H9 (cell line): Measurements from ENCODE around the gene DND1. TPM values are rescaled to one million over a fixed set of nuclear protein-coding genes. Genes with fewer than 3 reads are reported as not detected.

ENCODE experiments used
- DNase-seq: peaks from one replicate; pipeline ENCODE4 v3.0.0-alpha.2; 2017
- H2AFZ ChIP-seq: one replicate; pipeline ENCODE4 v1.6.1; 2013; ENCODE audit warnings: mild to moderate bottlenecking, low read length, control low read depth, moderate library complexity
- H2AK5ac ChIP-seq: 2 replicates; pipeline ENCODE4 v1.6.1; 2013; ENCODE audit warnings: low read length, control low read depth, mixed read lengths; ENCODE audit not compliant: insufficient read length
- H2BK120ac ChIP-seq: one replicate; pipeline ENCODE4 v1.6.1; 2013; ENCODE audit warnings: low read depth, mild to moderate bottlenecking, low read length, control low read depth, inconsistent platforms; ENCODE audit not compliant: poor library complexity, severe bottlenecking
- H2BK12ac ChIP-seq: 2 replicates; pipeline ENCODE4 v1.6.1; 2013; ENCODE audit warnings: low read length, control low read depth, mixed read lengths, low read depth; ENCODE audit not compliant: insufficient read length
- H2BK15ac ChIP-seq: 2 replicates; pipeline ENCODE4 v1.6.1; 2013; ENCODE audit warnings: low read depth, low read length, control low read depth
- H2BK20ac ChIP-seq: one replicate; pipeline ENCODE4 v1.6.1; 2013; ENCODE audit warnings: low read depth, mild to moderate bottlenecking, low read length, control low read depth, inconsistent platforms; ENCODE audit not compliant: poor library complexity, severe bottlenecking
- H2BK5ac ChIP-seq: 2 replicates; pipeline ENCODE4 v1.6.1; 2013; ENCODE audit warnings: low read length, control low read depth, mixed read lengths; ENCODE audit not compliant: insufficient read length
- H3K14ac ChIP-seq: 2 replicates; pipeline ENCODE4 v1.6.1; 2013; ENCODE audit warnings: low read length, control low read depth; ENCODE audit not compliant: insufficient read depth
- H3K18ac ChIP-seq: 2 replicates; pipeline ENCODE4 v1.6.1; 2013; ENCODE audit warnings: low read depth, mild to moderate bottlenecking, mixed read lengths, low read length, control low read depth; ENCODE audit not compliant: insufficient read length
- H3K23ac ChIP-seq: 2 replicates; pipeline ENCODE4 v1.6.1; 2013; ENCODE audit warnings: low read length, control low read depth, mixed read lengths, low read depth; ENCODE audit not compliant: insufficient read length
- H3K23me2 ChIP-seq: 2 replicates; pipeline ENCODE4 v1.6.1; 2013; ENCODE audit warnings: low read depth, mild to moderate bottlenecking, mixed read lengths, low read length, control low read depth; ENCODE audit not compliant: insufficient read length, poor library complexity, severe bottlenecking
- H3K27ac ChIP-seq: 2 replicates; pipeline ENCODE4 v1.5.1; 2013; ENCODE audit warnings: low read length, control low read depth, mixed read lengths, low read depth; ENCODE audit not compliant: insufficient read length
- H3K27me3 ChIP-seq: 2 replicates; pipeline ENCODE4 v1.6.1; 2013; ENCODE audit warnings: low read length, control low read depth, inconsistent platforms; ENCODE audit not compliant: insufficient read depth
- H3K4ac ChIP-seq: 2 replicates; pipeline ENCODE4 v1.6.1; 2013; ENCODE audit warnings: low read depth, mild to moderate bottlenecking, control low read depth, inconsistent platforms, low read length, moderate library complexity
- H3K4me1 ChIP-seq: 2 replicates; pipeline ENCODE4 v1.6.1; 2013; ENCODE audit warnings: low read length, control low read depth, inconsistent platforms; ENCODE audit not compliant: insufficient read depth
- H3K4me2 ChIP-seq: 2 replicates; pipeline ENCODE4 v1.6.1; 2013; ENCODE audit warnings: low read length, control low read depth, mixed read lengths; ENCODE audit not compliant: insufficient read length, insufficient read depth
- H3K56ac ChIP-seq: 2 replicates; pipeline ENCODE4 v1.6.1; 2013; ENCODE audit warnings: low read depth, mild to moderate bottlenecking, mixed read lengths, low read length, control low read depth; ENCODE audit not compliant: insufficient read length
- H3K79me1 ChIP-seq: 2 replicates; pipeline ENCODE4 v1.6.1; 2013; ENCODE audit warnings: low read depth, mild to moderate bottlenecking, moderate library complexity, low read length, control low read depth, inconsistent platforms; ENCODE audit not compliant: insufficient read depth, poor library complexity, severe bottlenecking
- H3K79me2 ChIP-seq: 2 replicates; pipeline ENCODE4 v1.6.1; 2013; ENCODE audit warnings: low read length, control low read depth, inconsistent platforms; ENCODE audit not compliant: insufficient read depth
- H3K9ac ChIP-seq: 2 replicates; pipeline ENCODE4 v1.6.1; 2013; ENCODE audit warnings: low read length, control low read depth, mixed read lengths; ENCODE audit not compliant: insufficient read length; ENCODE audit errors: extremely low read depth
- H3K9me3 ChIP-seq: one replicate; pipeline ENCODE4 v1.6.1; 2013; ENCODE audit warnings: low read depth, low read length, inconsistent platforms; ENCODE audit not compliant: control insufficient read depth
- H3T11ph ChIP-seq: one replicate; pipeline ENCODE4 v1.6.1; 2013; ENCODE audit warnings: mild to moderate bottlenecking, low read length, control low read depth, inconsistent platforms
- H4K20me1 ChIP-seq: one replicate; pipeline ENCODE4 v1.6.1; 2013; ENCODE audit not compliant: control insufficient read depth, insufficient read length, insufficient read depth
- H4K5ac ChIP-seq: 2 replicates; pipeline ENCODE4 v1.6.1; 2013; ENCODE audit warnings: low read depth, mild to moderate bottlenecking, mixed read lengths, low read length, control low read depth; ENCODE audit not compliant: insufficient read length
- H4K8ac ChIP-seq: replicated peaks from 2 replicates; pipeline ENCODE4 v1.6.1; 2013; ENCODE audit warnings: low read length, control low read depth, mixed read lengths, low read depth; ENCODE audit not compliant: insufficient read length
- H4K91ac ChIP-seq: 2 replicates; pipeline ENCODE4 v1.6.1; 2013; ENCODE audit warnings: low read depth, mild to moderate bottlenecking, moderate library complexity, mixed read lengths, low read length, control low read depth; ENCODE audit not compliant: insufficient read length
- H3K27ac Mint-ChIP-seq, 3 experiments: 2 replicates in 2 of 3; 3 replicates in 1 of 3; pipeline ENCODE4 v1.8.0; 2020 to 2021; ENCODE audit warnings: mixed read lengths in 3 of 3, mild to moderate bottlenecking in 1 of 3, moderate library complexity in 1 of 3
- H3K27me3 Mint-ChIP-seq: 2 replicates; pipeline ENCODE4 v1.8.0; 2021; ENCODE audit warnings: low read depth, mild to moderate bottlenecking, moderate library complexity, mixed read lengths
- H3K36me3 Mint-ChIP-seq, 3 experiments: 2 replicates in 2 of 3; 3 replicates in 1 of 3; pipeline ENCODE4 v1.8.0; 2020 to 2021; ENCODE audit warnings: low read depth in 3 of 3, mixed read lengths in 3 of 3; ENCODE audit not compliant: insufficient read depth in 1 of 3
- H3K4me1 Mint-ChIP-seq, 2 experiments: 2 replicates each; pipeline ENCODE4 v1.8.0; 2020; ENCODE audit warnings: mixed read lengths in 2 of 2
- H3K4me3 Mint-ChIP-seq, 2 experiments: 2 replicates in 1 of 2; 3 replicates in 1 of 2; pipeline ENCODE4 v1.8.0; 2020 to 2021; ENCODE audit warnings: mild to moderate bottlenecking in 2 of 2, mixed read lengths in 2 of 2, moderate library complexity in 1 of 2
- H3K9me3 Mint-ChIP-seq, 2 experiments: 2 replicates in 1 of 2; 3 replicates in 1 of 2; pipeline ENCODE4 v1.8.0; 2020; ENCODE audit warnings: mild to moderate bottlenecking in 2 of 2, mixed read lengths in 2 of 2, moderate library complexity in 1 of 2
- CTCF ChIP-seq: fragments of 200-600 bp; sonication (generic); conservative IDR thresholded peaks from 3 replicates; pipeline ENCODE4 v1.8.0; 2021; ENCODE audit warnings: antibody characterized with exemption, mild to moderate bottlenecking
- WGBS: extraction: QIAGEN DNeasy Blood & Tissue Kit; methylation state at CpG from one replicate; pipeline ENCODE4 v1.1.7; 2013; ENCODE audit warnings: missing lambda C conversion rate, low lambda C conversion rate, mixed read lengths; ENCODE audit not compliant: insufficient read length; ENCODE audit errors: extremely low coverage; 5-methylcytosine and 5-hydroxymethylcytosine counted together
- total RNA-seq: library from RNA; stranded (reverse); gene quantifications from 2 replicates; pipeline ENCODE4 v1.2.1, GENCODE V29; 2021

Gene DND1
- total RNA-seq, 1 experiment from 2014 or later: 2.4 TPM

GRCh38 chr5:140713562-140714094 is 40.3 kb upstream of the DND1 start:
- Histone ChIP-seq H2AFZ (no peak overlapping the region), H3K4me2 (no peak overlapping the region), H3K4me1 (no peaks in the 10 kb centered on the region), H2BK120ac (no peak overlapping the region), H3K79me1 (no peaks in the 10 kb centered on the region), H4K5ac (no peak overlapping the region), H3K27me3 (no peaks in the 10 kb centered on the region), H2BK5ac (no peak overlapping the region), H3K23me2 (peaks cover 2% of the 10 kb centered on the region), H3K14ac (no peak overlapping the region), H4K20me1 (no peaks in the 10 kb centered on the region), H3K79me2 (no peaks in the 10 kb centered on the region), H3K23ac (no peak overlapping the region), H3T11ph (no peak overlapping the region), H4K91ac (no peak overlapping the region), H3K18ac (no peak overlapping the region), H2BK15ac (no peak overlapping the region), H2AK5ac (no peak overlapping the region), H2BK12ac (no peak overlapping the region), H2BK20ac (no peak overlapping the region), H3K56ac (no peak overlapping the region), H3K9me3 (no peaks in the 10 kb centered on the region), H4K8ac (no peak overlapping the region), H3K27ac (no peak overlapping the region), H3K9ac (no peak overlapping the region), H3K4ac (no peak overlapping the region)
- DNase-seq: no peak
- no CpG with 5 or more reads among the region's 1 CpG for WGBS
- Mint-ChIP-seq H3K9me3 (no peaks in the 10 kb centered on the region; a peak in 1 of 5 replicates), H3K4me3 (no peak overlapping the region), H3K27ac (no peak overlapping the region), H3K27me3 (peaks cover 6% of the 10 kb centered on the region), H3K4me1 (peaks cover 6 to 12% of the 10 kb centered on the region in 2 experiments), H3K36me3 (no peaks in the 10 kb centered on the region)
- no peak for TF ChIP-seq CTCF
